ENCODE results near the gene PRKACB. TPM values are rescaled to one million over a fixed set of nuclear protein-coding genes. Genes with fewer than 3 reads are reported as not detected.

Gene PRKACB
- total RNA-seq, 1 experiment from 2014 or later, result 135 TPM

DNA sequence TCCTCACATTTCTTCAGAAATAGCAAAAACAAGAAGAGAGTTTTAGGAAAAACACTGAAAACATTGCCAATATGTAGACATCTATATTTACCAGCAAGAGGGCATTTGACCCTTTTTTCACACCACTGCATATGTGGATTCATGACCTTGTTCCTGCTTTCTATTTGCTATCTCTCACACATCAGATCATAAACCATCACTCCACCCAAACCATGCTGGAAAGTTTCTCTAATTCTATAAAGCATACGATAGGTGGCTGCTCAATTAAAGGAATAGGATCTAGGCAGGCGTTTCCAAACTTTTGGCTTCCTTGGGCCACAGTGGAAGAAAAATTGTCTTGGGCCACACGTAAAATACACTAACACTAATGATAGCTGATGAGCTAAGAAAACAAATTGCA, 121.8 kb downstream of the PRKACB start:
- BruUV-seq (replicated peaks), result no TSS peak
- Histone ChIP-seq H3K9me2 (ENCODE audit: insufficient read depth) (no peaks in the 10 kb centered on the region), H3K9me3 (ENCODE audit: control insufficient read depth in 1 of 2, insufficient read depth in 1 of 2, low read depth in 1 of 2, low read length in 2 of 2) (no peaks in the 10 kb centered on the region), H3K27me3 (ENCODE audit: insufficient read depth, low read length) (no peaks in the 10 kb centered on the region), H4K20me1 (ENCODE audit: insufficient read depth) (no peaks in the 10 kb centered on the region), H3K4me2 (ENCODE audit: low read length) (no peak overlapping the region), H3K79me2 (ENCODE audit: insufficient read depth, low read length) (no peaks in the 10 kb centered on the region), H3K27ac (ENCODE audit: low read depth, low read length) (no peak overlapping the region), H3K4me3 (replicated peaks in 1 of 2; ENCODE audit: low read depth in 1 of 2, low read length in 2 of 2) (no peak overlapping the region), H3K36me3 (ENCODE audit: control insufficient read depth in 1 of 2, insufficient read depth in 2 of 2, low read length in 2 of 2) (no peaks in the 10 kb centered on the region), H3K4me1 (ENCODE audit: control insufficient read depth in 1 of 2, insufficient read depth in 2 of 2, low read length in 2 of 2) (peaks cover 27 to 30% of the 10 kb centered on the region in 2 experiments), H3K9ac (ENCODE audit: low read length) (no peak overlapping the region), H2AFZ (ENCODE audit: low read depth, low read length, poor library complexity, severe bottlenecking) (no peak overlapping the region)
- no peak for ATAC-seq
- DNase-seq (ENCODE audit: low read depth, low spot score), result no peak
- intact Hi-C loops (cut with micrococcal nuclease), result no loop called here
- ChIA-PET POLR2A (interaction anchor here (1.7 kb wide), 1 partner anchor 13 kb away, joined by 4 read pairs; no protein-coding TSS in a partner anchor), CTCF (no interaction called here), RAD21 (ENCODE audit: low non-redundant PET in 1 of 2, low total read pairs in 2 of 2, uncharacterized antibody in 2 of 2, unreplicated experiment in 2 of 2) (interaction anchor here in 1 of 2 experiments (0.7 kb wide), 1 partner anchor 18 kb away, joined by 5 read pairs; no protein-coding TSS in a partner anchor)
- TF ChIP-seq POLR2A (IDR thresholded peaks at IDR 0.05; ENCODE audit: borderline replicate concordance, extremely low read depth, insufficient read depth, insufficient read length) (no peak), SRF (IDR thresholded peaks at IDR 0.05; ENCODE audit: low read depth) (no peak), CBX3 (IDR thresholded peaks at IDR 0.05; ENCODE audit: low read depth) (no peak), ELF1 (IDR thresholded peaks at IDR 0.05; ENCODE audit: borderline replicate concordance, low read depth) (no peak), TCF7L2 (IDR thresholded peaks at IDR 0.05; ENCODE audit: borderline replicate concordance, extremely low read depth, insufficient read depth, insufficient read length) (no peak), ZNF274 (IDR thresholded peaks at IDR 0.05; ENCODE audit: low read depth, low read length) (no peak), SIN3A (IDR thresholded peaks at IDR 0.05; ENCODE audit: low read depth) (no peak), POLR2AphosphoS5 (IDR thresholded peaks at IDR 0.05; ENCODE audit: low read depth, low read length) (no peak), EZH2 (IDR thresholded peaks at IDR 0.05) (no peak), EGR1 (IDR thresholded peaks at IDR 0.05; ENCODE audit: low read depth) (no peak)

DNA sequence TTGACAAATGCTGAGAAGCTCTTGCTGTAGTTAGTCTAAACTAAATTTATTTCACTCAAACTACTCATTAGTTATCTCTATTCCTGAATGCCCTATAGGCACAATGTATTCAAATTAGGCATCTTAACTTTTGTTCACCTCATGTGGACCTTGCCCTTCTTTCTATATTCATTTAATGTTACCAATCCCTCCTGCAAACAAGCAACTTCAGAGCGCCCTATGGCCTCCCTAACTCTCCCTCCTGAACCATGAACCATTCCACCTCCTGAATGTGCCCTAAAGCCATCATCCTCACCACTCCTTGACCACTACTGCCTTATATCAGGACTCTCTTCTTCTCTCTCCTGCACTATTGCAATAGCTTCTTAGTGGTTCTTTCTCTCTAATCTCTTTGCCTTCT, 122.7 kb downstream of the PRKACB start:
- no peaks in the 10 kb centered on the region for H3K79me2 ChIP-seq (ENCODE audit: insufficient read depth, low read length)
- ATAC-seq, result no peak
- no peak overlapping the region for H3K4me3 ChIP-seq (replicated peaks in 1 of 2; ENCODE audit: low read depth in 1 of 2, low read length in 2 of 2)
- no peak overlapping the region for H3K9ac ChIP-seq (ENCODE audit: low read length)
- no peaks in the 10 kb centered on the region for H3K36me3 ChIP-seq (ENCODE audit: control insufficient read depth in 1 of 2, insufficient read depth in 2 of 2, low read length in 2 of 2)
- no peak overlapping the region for H3K27ac ChIP-seq (ENCODE audit: low read depth, low read length)
- H3K9me3 ChIP-seq (ENCODE audit: control insufficient read depth in 1 of 2, insufficient read depth in 1 of 2, low read depth in 1 of 2, low read length in 2 of 2), result no peaks in the 10 kb centered on the region
- no peak overlapping the region for H3K4me2 ChIP-seq (ENCODE audit: low read length)
- no peaks in the 10 kb centered on the region for H3K9me2 ChIP-seq (ENCODE audit: insufficient read depth)
- H2AFZ ChIP-seq (ENCODE audit: low read depth, low read length, poor library complexity, severe bottlenecking), result no peak overlapping the region
- BruUV-seq (replicated peaks), result no TSS peak
- ChIA-PET RAD21 (ENCODE audit: low non-redundant PET in 1 of 2, low total read pairs in 2 of 2, uncharacterized antibody in 2 of 2, unreplicated experiment in 2 of 2) (no interaction called here), POLR2A (interaction anchor here (1.7 kb wide), 1 partner anchor 13 kb away, joined by 4 read pairs; no protein-coding TSS in a partner anchor), CTCF (no interaction called here)
- intact Hi-C loops (cut with micrococcal nuclease), result no loop called here
- DNase-seq (ENCODE audit: low read depth, low spot score), result no peak
- no peaks in the 10 kb centered on the region for H4K20me1 ChIP-seq (ENCODE audit: insufficient read depth)
- no peaks in the 10 kb centered on the region for H3K27me3 ChIP-seq (ENCODE audit: insufficient read depth, low read length)
- TF ChIP-seq ZNF274 (IDR thresholded peaks at IDR 0.05; ENCODE audit: low read depth, low read length), result no peak
- TF ChIP-seq ATF3 (IDR thresholded peaks at IDR 0.05), result no peak
- no peak for TF ChIP-seq MAX (IDR thresholded peaks at IDR 0.05)
- no peak for TF ChIP-seq JUND (IDR thresholded peaks at IDR 0.05)
- TF ChIP-seq YY1 (IDR thresholded peaks at IDR 0.05; ENCODE audit: extremely low read depth, insufficient replicate concordance, low read depth, low read length), result no peak
- no peak for TF ChIP-seq SIN3A (IDR thresholded peaks at IDR 0.05; ENCODE audit: low read depth)
- no peak for TF ChIP-seq ELF1 (IDR thresholded peaks at IDR 0.05; ENCODE audit: borderline replicate concordance, low read depth)
- no peak for TF ChIP-seq CBX3 (IDR thresholded peaks at IDR 0.05; ENCODE audit: low read depth)
- no peak for TF ChIP-seq EGR1 (IDR thresholded peaks at IDR 0.05; ENCODE audit: low read depth)
- no peak for TF ChIP-seq CTCF (IDR thresholded peaks at IDR 0.05 in 2 of 3, conservative IDR thresholded peaks at IDR 0.05 in 1 of 3; ENCODE audit: borderline replicate concordance in 1 of 3, insufficient read depth in 1 of 3, low read depth in 2 of 3, low read length in 2 of 3)
- H3K4me1 ChIP-seq (ENCODE audit: control insufficient read depth in 1 of 2, insufficient read depth in 2 of 2, low read length in 2 of 2), result peaks cover 31 to 33% of the 10 kb centered on the region in 2 experiments

Measured in HCT116 (cell line).